HG03457 (cell line): Measurements from ENCODE around the gene TBC1D19.

Source experiments
- ATAC-seq: cut with Tn5 transposase; IDR thresholded peaks from one replicate; pipeline ENCODE4 v1.9.1; 2021; ENCODE audit warnings: moderate number of reproducible peaks; ENCODE audit not compliant: unreplicated experiment

The TBC1D19 gene

DNA sequence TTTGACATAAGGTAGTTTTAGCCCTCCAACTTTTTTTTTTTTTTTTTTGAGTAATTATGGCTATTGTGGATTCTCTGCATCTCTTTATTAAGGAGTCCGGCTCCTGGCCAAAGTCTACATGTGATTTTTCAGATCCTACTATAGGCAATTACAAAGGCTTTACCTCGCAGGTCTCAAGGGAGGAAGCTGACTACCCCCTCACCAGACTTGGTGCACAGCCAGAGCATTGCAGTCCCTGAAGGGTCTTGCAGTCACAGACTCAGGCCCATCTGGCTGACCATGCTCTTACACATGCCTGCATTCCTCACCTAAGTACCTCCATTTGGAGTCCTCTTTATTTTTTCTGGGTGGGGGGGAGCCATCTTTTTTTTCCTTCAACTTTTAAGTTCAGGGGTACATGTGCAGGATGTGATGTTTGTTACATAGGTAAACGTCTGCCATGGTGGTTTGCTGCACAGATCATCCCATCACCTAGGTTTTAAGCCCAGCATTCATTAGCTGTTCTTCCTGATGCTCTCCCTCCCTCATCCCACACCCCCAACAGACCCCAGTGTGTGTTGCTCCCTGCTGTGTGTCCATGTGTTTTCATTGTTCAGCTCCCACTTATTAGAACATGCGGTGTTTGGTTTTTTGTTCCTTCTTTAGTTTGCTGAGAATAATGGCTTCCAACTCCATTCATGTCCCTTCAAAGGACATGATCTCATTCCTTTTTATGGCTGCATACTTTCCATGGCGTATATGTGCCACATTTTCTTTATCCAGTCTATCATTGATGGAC is 188.4 kb downstream of the TBC1D19 start:
- no peak for ATAC-seq

DNA sequence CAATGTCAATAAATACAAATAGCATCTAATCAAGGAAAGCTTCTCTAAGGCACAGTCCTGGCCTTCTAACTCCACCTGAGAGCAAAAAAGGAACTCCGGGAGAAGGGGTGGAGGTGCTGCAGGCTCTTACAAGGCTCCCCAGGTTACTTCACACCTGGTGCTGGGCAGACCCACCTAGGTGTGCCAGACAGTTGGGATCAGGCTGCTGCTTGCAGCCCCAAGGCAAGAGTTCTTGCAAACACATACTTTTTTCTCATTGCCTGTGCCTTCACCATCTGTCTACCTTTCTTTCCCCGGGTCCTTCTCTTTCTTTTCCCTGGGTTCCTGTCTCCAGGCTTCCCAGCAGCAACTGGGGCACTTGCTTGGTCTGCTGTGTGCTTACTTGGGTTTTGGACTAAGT is 195.3 kb downstream of the TBC1D19 start:
- ATAC-seq: no peak

GRCh38 chr4:26779674-26780073 is 195.8 kb downstream of the TBC1D19 start:
- ATAC-seq: no peak

DNA sequence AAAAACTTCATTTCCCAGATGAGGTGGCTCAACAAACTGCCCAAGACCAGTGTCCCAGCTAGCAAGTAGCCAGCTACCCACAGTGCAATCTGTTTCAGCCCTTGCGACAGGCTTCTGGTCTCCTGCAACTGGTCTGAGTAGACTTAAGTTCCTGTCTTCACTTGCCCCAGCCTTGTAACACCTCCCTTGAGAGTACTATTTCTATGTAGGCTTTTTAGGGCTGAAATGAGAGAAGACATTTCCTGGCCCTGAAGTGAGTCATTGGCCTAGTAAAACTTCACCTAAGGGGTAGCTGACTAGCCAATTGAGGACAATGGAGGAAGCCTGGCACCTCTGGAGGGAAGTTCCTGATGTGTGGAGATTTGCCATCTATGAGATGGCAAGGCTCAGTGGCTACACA is 196.7 kb downstream of the TBC1D19 start:
- peak; percentile 59 for ATAC-seq

GRCh38 chr4:26782168-26782829 is 198.4 kb downstream of the TBC1D19 start:
- no peak for ATAC-seq

GRCh38 chr4:26782830-26783202 is 198.9 kb downstream of the TBC1D19 start:
- ATAC-seq: no peak

DNA sequence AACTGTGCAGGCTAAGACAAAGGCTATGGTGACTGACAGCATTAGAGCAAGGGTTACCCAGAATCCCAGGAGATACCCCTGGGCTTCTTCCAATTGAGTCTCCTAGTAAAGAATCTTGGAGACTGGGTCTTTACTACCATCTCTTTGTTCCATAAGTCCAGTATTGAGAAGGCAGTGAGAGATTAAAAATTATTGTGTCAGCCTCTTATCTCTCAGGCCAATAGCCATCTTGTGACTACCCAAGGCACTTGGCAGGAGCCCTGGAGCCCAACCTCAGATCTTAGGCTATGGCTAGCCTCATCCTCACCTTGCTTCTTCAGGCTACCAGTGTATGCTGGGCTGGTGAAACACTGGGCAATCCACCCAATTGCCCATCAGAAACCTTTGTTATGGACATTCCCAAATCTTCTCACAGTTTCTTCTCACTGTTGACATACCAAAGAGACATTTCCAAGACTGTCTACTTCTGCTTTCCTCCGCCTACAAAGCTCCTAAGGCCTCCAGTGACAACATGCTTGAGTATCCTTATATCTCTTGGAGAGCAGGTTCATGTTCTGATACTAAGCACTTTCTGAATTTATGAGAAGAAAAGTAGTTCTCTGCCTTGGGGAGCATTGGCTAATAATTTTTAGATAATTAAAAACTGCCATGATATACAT is 200.5 kb downstream of the TBC1D19 start:
- no peak for ATAC-seq

DNA sequence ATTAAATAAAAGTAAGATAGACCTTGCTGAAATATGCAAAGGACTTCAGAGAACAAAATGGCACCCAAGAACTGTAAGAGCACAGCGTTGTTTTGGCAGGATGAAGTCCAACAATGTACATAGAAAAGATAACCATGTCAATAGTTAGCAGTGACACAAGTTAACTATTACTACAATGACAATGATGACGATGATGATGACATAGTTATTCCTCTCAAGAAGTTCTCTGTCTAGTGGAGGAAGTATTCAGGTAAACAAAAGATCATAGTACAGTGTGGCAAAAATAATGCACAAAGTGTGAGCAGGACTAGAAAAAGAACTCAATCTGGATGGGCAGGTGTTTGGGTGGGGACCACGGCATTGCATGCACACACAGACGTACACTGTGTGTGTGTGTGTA is 201.4 kb downstream of the TBC1D19 start:
- no peak for ATAC-seq

- no peak for ATAC-seq
These were observed 201.9 kb downstream of the TBC1D19 start for GRCh38 chr4:26785810-26786209.

DNA sequence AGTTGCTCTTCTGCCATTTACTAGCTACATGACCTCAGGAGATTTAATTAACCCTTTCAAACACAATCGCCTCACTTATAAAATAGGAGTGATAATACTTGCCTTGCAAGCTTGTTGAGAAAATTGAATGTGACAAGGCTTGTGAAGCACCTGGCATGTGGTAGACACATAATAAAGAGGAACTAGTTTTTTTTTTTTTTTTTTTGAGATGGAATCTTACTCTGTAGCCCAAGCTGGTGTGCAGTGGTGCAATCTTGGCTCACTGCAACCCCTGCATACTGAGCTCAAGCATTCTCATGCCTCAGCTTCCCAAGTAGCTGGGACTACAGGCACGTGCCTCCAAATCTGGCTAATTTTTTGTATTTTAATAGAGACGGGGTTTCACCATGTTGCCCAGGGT is 203.0 kb downstream of the TBC1D19 start:
- no peak for ATAC-seq

- ATAC-seq: no peak
These were observed 203.8 kb downstream of the TBC1D19 start for GRCh38 chr4:26787461-26788340.

GRCh38 chr4:26788341-26788733 is 204.5 kb downstream of the TBC1D19 start:
- ATAC-seq: no peak

GRCh38 chr4:26789208-26789607 is 205.3 kb downstream of the TBC1D19 start:
- ATAC-seq: no peak

GRCh38 chr4:26791346-26791745 is 207.5 kb downstream of the TBC1D19 start:
- no peak for ATAC-seq

- no peak for ATAC-seq
These were observed 208.8 kb downstream of the TBC1D19 start for GRCh38 chr4:26792639-26793038.

- ATAC-seq: no peak
These were observed 209.9 kb downstream of the TBC1D19 start for GRCh38 chr4:26793735-26794134.

- ATAC-seq: no peak
These were observed 212.2 kb downstream of the TBC1D19 start for GRCh38 chr4:26796081-26796480.

GRCh38 chr4:26802790-26803189 is 218.9 kb downstream of the TBC1D19 start:
- ATAC-seq: no peak

DNA sequence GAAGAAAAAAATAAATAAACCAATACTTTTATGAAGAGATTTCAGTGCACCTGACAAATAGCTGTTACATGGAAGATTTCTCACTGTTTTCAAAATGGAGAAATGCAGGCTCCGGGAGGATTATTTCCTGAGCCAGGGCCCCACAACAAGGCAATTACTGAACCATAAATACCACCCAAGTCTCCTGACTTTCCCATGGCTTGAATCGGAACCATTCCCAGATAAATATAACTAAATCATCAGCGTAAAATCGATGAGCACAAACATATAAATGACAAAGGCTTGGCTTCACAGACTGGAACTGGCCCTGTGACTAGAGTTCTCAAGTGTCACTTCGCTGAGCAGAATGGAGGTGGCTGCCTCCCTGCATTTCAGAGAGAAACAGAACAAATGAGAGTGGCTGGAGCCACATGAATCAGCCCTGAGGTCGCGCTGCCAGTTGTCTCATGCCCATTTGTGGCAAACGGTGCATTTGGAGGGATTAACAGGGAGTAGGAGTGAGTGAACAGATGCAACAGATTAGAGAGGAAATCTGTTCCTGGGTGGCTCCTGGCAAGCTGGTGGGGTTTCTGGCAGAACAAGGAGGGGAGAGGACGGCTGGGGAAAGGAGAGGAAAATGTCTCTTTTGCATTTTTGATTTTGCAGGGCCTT is 219.5 kb downstream of the TBC1D19 start:
- ATAC-seq: no peak

DNA sequence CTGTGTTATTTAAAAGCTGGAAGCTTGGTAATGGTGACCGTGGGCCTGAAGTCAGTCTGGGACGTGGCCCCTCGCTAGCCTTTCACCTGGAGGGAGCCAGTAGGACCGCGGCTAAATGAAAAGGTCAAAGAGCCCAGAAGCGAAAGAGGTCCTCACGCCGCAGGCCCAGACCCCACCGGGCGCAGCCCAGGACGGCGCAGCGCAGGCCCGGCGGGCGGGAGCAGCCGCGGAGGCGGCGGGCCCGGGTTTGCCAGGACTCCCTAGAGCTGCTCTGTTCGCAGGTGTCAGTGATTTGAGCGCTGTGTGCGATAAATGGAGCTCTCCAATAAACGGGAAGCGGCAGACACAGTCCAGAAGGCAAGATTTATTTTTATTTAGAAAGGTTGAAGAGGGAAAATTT is 220.6 kb downstream of the TBC1D19 start:
- ATAC-seq: no peak

- ATAC-seq: no peak
These were observed 221.0 kb downstream of the TBC1D19 start for GRCh38 chr4:26804925-26805324.
